NCI-H345 treated with DMSO at 0.1 percent for 48 hours (cell line): Measurements from ENCODE around the gene ITPRIPL1.
"Not testable (repeated sequence)": the region's sequence is repeated elsewhere in the genome, so short reads cannot be mapped to it uniquely, and the experiment has no call there.

Experiments used
- DNase-seq: peaks from one replicate; lab custom pipeline; 2025; ENCODE audit not compliant: unreplicated experiment; lab: John Stamatoyannopoulos, UW

ITPRIPL1 gene, protein sequence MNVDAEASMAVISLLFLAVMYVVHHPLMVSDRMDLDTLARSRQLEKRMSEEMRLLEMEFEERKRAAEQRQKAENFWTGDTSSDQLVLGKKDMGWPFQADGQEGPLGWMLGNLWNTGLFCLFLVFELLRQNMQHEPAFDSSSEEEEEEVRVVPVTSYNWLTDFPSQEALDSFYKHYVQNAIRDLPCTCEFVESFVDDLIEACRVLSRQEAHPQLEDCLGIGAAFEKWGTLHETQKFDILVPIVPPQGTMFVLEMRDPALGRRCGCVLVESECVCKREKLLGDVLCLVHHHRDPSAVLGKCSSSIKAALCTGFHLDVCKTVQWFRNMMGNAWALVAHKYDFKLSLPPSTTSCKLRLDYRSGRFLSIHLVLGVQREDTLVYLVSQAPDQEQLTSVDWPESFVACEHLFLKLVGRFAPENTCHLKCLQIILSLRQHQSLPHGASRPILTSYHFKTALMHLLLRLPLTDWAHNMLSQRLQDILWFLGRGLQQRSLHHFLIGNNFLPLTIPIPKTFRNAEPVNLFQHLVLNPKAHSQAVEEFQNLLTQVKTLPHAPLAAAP

DNA sequence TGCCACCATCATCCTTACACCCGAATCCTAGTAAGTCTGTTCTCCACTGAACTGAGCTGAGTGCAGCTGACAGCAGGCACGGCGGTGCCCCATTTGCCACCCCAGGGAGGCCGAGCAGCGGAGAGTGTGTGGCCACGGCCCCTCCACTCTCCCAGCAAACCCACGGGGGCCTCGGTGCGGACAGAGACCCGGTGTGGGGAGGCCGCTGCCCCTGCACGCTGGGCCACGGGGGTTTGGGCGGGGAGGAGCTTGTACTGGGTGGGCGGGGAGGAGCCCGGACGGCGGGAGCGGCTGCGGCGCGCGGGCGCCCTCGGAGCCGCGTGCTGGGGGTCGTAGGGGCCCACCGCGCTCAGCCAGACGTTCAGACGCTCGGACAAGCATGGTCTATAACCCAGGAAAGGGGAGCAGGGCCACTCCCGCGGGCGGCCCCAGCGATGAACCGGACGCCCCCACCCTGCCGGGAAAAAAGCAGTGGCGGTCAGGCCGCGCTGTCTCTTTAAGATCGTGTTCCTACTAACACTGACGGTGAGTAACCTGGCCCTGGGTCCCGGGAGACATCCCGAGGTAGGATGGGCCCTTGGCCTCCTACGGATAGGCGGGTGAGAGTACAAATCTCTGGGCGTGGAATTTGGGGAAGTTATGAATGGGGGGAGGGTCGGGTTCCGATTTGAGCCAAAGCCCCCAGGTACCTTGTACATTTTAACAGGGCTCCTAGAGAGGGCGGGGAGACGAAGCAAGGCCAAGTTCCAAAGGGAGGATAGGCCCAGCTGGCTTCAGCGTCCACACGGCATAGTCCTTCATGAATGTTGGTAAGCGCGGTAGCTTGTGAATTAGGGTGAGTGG, at the start of gene ITPRIPL1:
TSS of gene ITPRIPL1 (plus strand) at position 277 of the 843 bp plus-strand sequence. CDS start at position 800, 523 bp downstream.
- DNase-seq = no peak

DNA sequence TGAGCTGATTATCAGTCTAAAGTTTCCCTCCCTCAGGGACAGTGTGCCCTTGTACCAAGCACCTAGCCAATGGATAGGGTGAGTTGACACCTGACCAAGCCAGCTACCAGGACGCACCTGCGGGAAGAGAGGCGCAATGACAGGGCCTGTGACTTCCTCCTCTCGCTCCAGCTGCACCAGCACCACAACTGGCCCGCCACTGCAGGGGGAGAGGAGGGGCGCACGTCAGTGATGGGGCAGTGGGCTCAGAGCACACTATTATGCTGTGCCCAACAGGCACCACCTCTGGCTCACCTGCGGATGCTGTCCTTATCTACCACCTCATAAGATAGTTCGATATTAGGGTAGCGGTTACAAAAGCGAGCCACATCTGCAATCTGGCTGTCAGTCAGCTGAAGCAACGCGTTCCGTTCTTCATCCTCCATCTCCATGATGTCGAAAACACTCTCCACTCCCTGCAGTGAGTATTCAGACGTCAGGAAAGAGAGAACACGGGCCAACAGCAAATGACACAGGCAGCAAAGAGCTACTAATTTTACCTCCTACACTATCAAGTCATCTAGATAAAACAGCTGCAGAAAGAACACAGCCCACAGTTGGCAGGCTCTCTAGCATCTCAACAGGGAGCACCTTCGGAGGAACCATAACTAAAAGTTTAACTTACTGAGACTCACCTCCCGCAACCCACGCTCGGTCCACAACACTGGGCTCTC, 48.2 kb upstream of the ITPRIPL1 start:
- no peak for DNase-seq

DNA sequence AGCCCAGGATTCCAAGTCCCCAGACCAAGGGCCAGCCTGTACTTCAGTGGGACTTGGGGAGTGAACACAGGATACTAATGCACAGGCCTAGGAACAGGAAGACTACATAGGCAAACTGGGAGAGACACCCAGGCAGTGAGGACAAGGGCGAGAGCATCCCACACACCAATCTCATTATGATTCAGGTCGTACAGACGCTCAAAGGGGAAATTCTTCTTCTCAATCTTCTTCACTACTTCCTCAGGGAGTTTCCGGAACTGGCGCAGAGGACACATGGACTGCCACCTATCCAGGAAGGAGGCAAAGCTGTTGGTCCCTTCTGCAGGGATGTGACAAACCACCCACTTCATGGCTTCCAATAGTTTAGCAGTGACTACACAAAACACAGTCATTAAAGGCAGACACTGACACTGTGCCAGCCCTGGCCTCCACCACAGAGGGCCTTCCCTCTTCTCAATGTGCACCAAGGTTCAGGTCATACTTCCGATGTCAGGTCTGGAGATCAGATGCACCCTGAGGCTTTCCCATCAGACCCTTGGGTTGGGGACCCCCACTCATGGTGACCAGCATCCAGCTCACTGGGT, 37.8 kb upstream of the ITPRIPL1 start:
- no peak for DNase-seq

DNA sequence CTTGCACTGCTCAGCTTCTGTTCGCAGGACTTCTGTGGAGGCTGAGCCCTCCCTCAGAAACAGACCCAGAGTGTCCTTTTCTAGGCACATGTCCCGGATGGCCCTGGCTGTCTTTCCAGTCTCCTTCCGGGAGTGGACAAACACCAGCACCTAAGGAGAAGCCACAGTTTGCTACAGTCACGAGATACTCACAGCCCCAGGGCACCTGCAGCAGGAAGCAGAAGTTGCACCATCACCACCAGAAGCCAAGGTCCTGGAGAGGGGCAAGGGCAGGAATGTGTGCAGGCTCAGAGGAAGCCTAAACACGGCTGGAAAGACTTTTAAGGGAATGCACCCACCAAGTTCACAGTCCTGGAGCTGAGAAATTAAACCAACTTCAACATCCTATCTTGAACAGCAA, 33.4 kb upstream of the ITPRIPL1 start:
- DNase-seq = no peak

DNA sequence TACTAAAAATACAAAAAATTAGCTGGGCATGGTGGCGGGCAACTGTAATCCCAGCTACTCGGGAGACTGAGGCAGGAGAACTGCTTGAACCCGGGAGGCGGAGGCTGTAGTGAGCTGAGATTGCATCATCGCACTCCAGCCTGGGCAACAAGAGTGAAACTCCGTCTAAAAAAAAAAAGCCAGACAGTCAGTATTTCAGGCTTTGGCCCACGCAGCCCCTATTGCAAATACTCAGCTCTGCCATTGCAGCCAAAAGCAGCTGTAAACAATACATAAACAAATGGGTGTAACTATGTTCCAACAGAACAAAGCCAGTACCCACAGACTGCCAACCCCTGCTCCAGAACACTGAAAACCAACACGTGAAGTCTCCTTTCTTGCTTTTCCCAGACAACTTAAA, 30.8 kb upstream of the ITPRIPL1 start:
- not testable (repeated sequence) for DNase-seq

DNA sequence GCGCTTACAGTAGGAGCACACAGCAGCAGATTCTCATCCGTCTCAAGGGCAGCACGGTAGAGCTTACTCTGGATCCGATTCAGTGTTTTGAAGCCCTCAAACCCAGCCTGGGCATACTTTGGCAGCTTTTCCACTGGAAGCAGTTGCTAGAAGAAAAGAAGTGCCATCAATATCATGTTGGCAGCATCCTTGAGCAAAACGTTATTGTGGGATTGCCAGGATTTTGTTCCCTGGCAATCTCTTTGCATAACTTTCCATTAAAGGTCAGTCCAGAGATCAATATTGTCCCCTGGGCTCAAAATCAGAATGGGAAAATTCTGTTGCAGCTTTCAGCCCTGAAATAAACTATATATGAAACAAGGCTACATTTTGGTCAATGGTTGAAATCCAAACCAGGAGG, 28.2 kb upstream of the ITPRIPL1 start:
- no peak for DNase-seq

DNA sequence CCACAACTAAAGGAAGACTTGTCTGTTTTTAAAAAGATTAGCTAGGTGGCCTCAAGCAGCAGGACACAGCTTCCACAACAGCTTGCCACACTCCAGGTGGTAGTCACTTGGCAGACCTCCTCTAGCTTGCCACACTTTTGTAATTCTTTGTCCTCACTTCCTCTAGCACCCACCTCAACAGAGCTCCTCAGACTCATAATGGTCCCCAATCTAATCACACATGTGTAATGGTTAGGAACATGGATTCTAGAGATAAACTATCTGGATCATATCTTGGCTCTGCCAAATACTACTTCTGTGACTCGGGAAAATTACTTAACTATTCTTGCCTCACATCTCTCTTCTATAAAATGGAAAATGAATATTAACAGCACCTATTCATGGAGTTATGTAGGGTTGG, 23.3 kb upstream of the ITPRIPL1 start:
- DNase-seq = no peak

DNA sequence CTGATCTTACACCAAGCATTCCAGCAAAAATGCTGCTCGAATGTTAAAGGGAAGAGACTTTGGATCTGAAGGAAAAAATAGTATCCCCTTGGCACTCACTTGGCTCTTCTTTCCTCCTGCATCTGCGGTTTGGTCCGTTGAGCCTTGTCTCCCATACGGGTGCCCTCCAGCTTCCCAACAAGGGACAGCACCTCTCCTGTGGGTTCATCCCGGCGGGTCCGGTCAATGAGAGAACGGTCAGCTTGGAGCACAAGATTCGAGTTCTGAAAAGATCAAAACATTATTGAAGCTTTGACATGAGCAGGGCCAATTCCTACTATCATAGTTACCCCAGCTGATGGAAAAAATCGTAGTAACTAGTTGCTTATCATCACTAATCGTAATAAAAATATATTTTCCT, 20.5 kb upstream of the ITPRIPL1 start:
- DNase-seq = no peak

DNA sequence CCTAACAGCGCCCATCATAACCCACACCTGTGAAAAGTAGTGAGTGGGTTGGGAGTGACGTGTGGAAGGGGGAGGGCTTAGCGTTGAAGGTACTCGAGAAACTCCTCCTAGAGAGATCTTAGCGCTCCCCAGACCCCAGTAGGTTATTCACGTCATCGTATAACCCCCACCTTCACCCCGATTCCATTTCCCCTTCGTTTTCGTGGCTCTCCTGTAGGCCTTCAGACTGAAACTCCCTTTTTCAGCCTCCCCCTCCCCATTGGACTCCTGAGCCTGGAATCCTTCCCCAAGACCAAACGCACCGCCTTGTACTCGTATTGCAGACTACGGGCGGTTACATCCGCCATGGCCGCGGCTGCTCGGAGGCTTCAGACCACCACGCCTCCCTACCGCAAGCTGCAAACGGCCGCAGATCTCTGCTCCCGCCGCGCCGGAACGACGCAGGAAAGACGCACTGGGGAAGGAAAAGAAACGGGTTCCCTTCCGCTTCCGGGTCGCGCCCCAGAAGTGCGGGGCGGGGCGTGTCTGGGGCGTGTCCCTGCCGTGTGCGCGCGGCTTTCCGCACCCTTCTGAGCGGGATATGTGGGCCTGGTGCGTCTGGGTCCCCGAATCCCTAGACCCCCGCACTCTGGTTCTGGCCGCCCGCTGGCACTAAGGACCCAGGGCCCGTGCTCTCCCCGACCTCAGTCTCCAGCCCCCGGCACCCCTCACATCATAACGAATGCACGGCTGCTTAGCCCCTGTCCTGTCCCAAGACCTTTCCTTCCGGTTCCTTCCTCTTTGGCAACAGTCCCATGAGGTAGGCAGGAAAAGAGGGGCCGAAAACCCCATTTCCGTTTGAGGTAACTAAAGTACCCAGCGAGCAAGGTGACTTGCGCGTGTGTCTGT, 19.8 kb upstream of the ITPRIPL1 start, which contains the start of gene SNRNP200:
TSS of gene SNRNP200 (minus strand) at position 456 of the 888 bp plus-strand sequence. CDS start at position 347, 109 bp downstream.
- peak; percentile 73 for DNase-seq

DNA sequence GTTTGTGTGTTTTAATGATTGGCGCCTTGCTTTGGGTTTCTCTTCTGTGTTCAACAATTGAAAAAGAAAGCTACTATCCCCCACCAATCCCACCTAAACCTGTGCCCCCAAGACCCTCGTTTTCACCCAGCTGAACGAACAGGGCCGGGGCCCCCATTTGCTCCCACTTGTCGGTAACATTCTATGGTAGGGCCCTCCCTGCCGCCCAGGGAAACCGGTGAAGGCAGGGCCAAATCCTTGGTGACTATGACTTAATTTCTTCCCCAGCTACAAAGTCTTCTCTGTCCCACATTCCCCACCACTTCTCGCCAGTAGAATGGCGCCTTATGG, 19.2 kb upstream of the ITPRIPL1 start:
- DNase-seq = no peak

DNA sequence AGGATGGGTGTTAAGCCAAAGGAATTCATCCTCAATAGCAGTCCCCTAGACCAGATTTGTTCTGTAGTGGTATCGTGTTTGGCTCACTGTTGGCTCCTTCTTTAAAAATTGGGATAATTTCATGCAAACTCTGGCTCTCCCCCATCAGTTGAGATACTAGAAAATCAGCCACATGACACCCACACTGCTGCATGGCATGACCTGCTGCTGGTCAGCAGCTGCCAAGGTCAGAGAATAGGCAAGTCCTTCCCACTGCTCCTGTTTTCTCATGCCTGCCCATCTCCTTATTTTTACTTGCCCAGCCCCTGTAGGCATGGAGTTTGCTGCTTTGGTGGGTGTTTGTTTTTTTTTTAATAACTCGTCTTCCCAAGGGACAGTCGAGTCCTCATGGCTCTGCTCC, 18.7 kb upstream of the ITPRIPL1 start:
- no peak for DNase-seq

DNA sequence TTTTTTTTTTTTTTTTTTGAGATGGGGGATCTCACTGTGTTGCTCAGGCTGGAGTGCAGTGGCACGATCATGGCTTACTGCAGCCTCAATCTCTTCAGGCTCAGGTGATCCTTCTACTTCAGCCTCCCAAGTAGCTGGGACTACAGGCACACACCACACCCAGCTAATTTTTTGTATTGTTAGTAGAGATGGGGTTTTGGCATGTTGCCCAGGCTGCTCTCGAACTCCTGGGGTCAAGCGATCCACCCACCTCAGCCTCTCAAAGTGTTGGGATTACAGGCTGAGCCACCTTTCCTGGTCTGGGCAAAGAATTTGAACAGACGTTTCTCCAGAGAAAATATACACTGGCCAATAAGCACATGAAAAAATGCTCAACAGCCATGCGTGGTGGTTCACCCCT, 16.9 kb upstream of the ITPRIPL1 start:
- peak; percentile 39 for DNase-seq

DNA sequence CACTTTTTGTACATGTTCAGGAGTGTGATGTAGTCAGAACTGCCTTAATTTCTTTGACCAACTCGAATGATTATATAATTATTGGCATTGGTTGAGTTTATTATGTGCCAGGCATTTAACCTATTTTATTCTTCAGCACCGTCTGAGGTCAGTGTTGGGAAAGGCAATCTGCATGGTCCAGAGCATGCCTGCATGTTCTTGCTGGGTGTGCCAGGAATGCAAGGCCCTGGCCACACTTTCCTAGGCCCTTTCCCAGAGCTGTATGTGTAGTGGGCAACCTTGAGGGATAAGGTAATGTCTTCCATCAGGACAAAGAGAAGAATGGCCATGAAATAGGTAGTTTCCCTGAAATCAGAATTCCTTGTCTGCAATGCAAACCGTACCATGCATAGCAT, 10.1 kb upstream of the ITPRIPL1 start:
- DNase-seq = no peak

DNA sequence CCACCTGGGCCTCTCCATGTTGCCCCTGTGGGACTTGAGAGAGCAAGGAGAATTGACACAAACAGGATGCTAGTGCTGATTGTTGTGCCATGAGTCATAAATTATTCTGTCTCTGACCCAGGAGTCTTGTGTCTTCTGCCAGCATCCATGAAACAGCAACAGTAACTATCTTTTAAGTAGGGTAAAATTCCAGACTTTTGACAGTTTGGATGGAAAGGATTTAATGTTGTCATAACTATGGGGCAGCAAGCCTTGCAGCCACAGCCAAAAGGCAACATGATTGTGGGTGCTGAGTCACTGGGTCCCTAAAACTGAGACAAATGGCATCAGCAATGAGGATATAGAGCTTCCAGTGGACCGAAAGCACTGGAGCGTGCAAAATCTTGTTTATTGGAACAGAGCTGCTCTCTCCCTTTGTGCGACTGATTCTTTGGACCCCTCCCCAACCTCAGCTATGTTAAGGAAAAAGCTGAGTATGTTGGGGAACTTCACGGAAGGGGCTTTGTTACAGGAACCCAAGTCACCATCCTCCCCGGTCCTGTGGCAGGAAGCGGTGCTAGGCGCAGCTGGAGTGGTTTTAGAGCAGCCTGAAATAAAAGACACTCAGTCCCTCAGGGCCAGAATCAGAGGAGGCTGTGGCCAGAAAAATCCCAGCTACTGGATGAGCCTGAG, 9.6 kb upstream of the ITPRIPL1 start:
- no peak for DNase-seq

DNA sequence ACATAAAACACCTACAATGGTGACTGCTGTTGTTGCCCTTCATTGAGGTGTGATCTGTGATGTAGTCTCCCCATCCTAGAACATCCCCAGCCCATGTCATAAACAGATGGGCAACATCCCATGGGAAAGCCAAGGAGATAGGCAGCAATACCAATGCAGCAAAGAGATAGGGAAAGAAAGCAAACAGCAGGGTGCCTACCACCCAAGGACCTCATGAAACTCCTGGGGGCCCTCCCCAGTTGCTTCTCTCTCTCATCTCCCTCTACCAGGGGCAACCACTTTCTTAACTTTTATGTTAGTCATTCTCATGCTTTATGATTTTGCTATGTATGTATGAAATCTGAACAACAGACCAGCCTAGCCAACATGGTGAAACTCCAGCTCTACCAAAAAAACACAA, 8.1 kb upstream of the ITPRIPL1 start:
- DNase-seq = no peak

DNA sequence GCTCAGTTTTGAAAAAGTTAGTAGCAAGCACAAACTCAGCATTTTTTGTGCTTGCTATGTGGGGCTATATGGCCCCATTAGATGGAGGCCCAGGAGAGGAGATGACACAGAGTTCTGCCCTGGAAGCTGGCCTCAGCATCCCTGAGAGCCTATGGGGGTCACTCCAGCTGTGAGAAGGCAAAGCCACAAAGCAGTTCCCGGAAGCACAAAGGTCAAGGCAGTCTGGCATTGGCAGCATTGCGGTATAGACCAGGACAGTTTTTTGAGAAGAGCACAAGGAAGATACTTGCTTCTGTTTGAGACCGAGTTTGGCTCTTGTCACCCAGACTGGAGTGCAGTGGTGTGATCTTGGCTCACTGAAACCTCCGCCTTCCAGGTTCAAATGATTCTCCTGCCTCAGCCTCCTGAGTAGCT, 7.5 kb upstream of the ITPRIPL1 start:
- DNase-seq = no peak

DNA sequence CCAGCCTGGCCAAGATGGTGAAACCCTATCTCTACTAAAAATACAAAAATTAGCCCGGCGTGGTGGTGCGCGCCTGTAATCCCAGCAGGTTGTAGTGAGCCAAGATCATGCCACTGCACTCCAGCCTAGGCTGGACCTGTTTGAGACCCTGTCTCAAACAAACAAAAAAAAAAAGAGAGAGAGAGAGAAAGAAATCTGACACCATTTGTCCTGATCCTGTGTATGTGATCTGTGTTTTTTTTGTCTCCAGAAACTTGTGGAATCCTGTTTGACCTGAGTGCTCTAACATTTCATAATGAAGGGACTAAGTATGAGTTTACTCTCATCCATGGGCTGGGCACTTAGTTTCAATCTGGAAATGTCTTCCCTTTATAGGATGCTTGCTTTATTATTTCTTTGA, 6.4 kb upstream of the ITPRIPL1 start:
- DNase-seq = no peak

DNA sequence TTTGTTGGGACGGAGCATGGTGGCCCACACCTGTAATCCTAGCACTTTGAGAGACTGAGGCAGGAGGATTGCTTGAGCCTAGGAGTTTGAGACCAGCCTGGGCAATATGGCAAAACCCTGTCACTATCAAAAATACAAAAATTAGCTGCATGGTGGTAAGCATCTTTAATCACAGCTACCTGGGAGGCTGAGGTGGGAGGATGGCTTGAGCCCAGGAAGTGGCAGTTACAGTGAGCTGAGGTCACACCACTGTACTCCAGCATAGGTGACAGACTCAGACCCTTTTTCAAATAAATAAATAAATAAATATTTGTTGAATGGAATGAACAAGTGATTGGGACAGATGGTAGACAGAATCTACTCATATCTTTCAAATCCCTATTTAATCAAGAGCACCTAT, 5.7 kb upstream of the ITPRIPL1 start:
- DNase-seq = no peak

DNA sequence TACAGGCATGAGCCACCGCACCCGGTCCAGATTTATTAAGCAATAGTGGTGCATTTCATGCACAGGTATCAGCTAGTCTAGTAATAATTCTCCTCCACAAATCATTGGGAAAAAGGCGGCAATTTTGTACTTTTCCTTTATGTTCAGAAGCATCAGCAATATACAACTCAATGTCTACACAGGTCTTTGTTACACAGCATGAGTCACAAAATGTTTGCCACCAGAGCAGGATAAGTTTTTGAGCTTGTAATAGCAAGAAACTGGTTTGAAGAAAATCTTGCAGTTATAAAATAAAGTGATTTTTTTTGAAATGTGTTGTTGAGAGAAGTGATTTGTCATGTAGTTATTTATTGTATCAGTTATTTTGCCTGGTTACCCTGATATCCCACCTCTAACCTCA, 4.8 kb upstream of the ITPRIPL1 start:
- no peak for DNase-seq
